WTC11 (cell line): ENCODE data around the gene HIPK2. TPM values are rescaled to one million over a fixed set of nuclear protein-coding genes. Genes with fewer than 3 reads are reported as not detected.
A peak's percentile ranks its signal among the peaks of the same experiment; 100 is the strongest.

ENCODE experiments used
- ATAC-seq: fragments of 200-7000 bp; cut with Tn5 transposase; 2 replicates; pipeline ENCODE4 v1.10.0; 2021; ENCODE audit warnings: mild to moderate bottlenecking, moderate library complexity
- CTCF ChIA-PET: fragments of 300-600 bp; sonication (Branson Sonifier 250); formaldehyde crosslinking; loops from one replicate; lab custom pipeline; 2021; ENCODE audit warnings: antibody characterized with exemption; lab: Charles Lee
- POLR2A ChIA-PET: fragments of 350-600 bp; sonication (Branson Sonifier 250); formaldehyde crosslinking; loops from one replicate; lab custom pipeline; 2021; ENCODE audit warnings: antibody characterized with exemption; lab: Charles Lee
- DNase-seq: peaks from one replicate; pipeline ENCODE4 v3.0.0; 2021; ENCODE audit warnings: low spot score
- H3K27ac Mint-ChIP-seq: 2 replicates; pipeline ENCODE4 v1.8.0; 2021; ENCODE audit warnings: mixed read lengths
- H3K27me3 Mint-ChIP-seq: 2 replicates; pipeline ENCODE4 v1.8.0; 2021; ENCODE audit warnings: low read depth, mild to moderate bottlenecking, moderate library complexity, mixed read lengths
- H3K36me3 Mint-ChIP-seq: 2 replicates; pipeline ENCODE4 v1.8.0; 2021; ENCODE audit warnings: mixed read lengths
- H3K4me1 Mint-ChIP-seq: 2 replicates; pipeline ENCODE4 v1.8.0; 2022; ENCODE audit warnings: mixed read lengths
- H3K4me3 Mint-ChIP-seq: 2 replicates; pipeline ENCODE4 v1.8.0; 2021; ENCODE audit warnings: mild to moderate bottlenecking, moderate library complexity, mixed read lengths
- H3K9me3 Mint-ChIP-seq: 2 replicates; pipeline ENCODE4 v1.8.0; 2021; ENCODE audit warnings: mixed read lengths
- FOXJ3 ChIP-seq: sonication (generic); formaldehyde crosslinking; IDR thresholded peaks from 2 replicates; pipeline ENCODE4 v1.9.0; 2021; ENCODE audit warnings: missing genetic modification reagents, mild to moderate bottlenecking, borderline replicate concordance
- FOXK1 ChIP-seq: sonication (generic); formaldehyde crosslinking; IDR thresholded peaks from 2 replicates; pipeline ENCODE4 v1.8.0; 2022; ENCODE audit warnings: mild to moderate bottlenecking, moderate library complexity, missing genetic modification reagents
- GABPB1 ChIP-seq: sonication (generic); formaldehyde crosslinking; IDR thresholded peaks from 2 replicates; pipeline ENCODE4 v1.8.1; 2023; ENCODE audit warnings: mild to moderate bottlenecking, missing genetic modification reagents
- IRF2 ChIP-seq: sonication (generic); formaldehyde crosslinking; IDR thresholded peaks from 2 replicates; pipeline ENCODE4 v1.8.0; 2022; ENCODE audit warnings: low read depth, missing genetic modification reagents, borderline replicate concordance
- MXD4 ChIP-seq: fragments of 250-450 bp; sonication (Bioruptor Pico); IDR thresholded peaks from 2 replicates; pipeline ENCODE4 v1.8.0; 2021; ENCODE audit warnings: mild to moderate bottlenecking, moderate library complexity, borderline replicate concordance
- NFATC4 ChIP-seq: fragments of 250-450 bp; sonication (Bioruptor Pico); IDR thresholded peaks from 2 replicates; pipeline ENCODE4 v1.9.0; 2021; ENCODE audit warnings: mild to moderate bottlenecking
- NFE2L1 ChIP-seq: sonication (generic); formaldehyde crosslinking; IDR thresholded peaks from 2 replicates; pipeline ENCODE4 v1.8.1; 2023; ENCODE audit warnings: missing genetic modification reagents
- NFYB ChIP-seq: sonication (generic); formaldehyde crosslinking; conservative IDR thresholded peaks from 2 replicates; pipeline ENCODE4 v1.8.0; 2022; ENCODE audit warnings: low read depth, missing genetic modification reagents
- NR2C2 ChIP-seq: sonication (generic); formaldehyde crosslinking; IDR thresholded peaks from 2 replicates; pipeline ENCODE4 v1.8.0; 2022; ENCODE audit warnings: mild to moderate bottlenecking, missing genetic modification reagents
- NR3C1 ChIP-seq: sonication (generic); formaldehyde crosslinking; conservative IDR thresholded peaks from 2 replicates; pipeline ENCODE4 v1.8.1; 2023; ENCODE audit warnings: low read depth, mild to moderate bottlenecking, missing genetic modification reagents
- SOX15 ChIP-seq: fragments of 250-450 bp; sonication (Bioruptor Pico); IDR thresholded peaks from 2 replicates; pipeline ENCODE4 v1.9.0; 2021; ENCODE audit warnings: mild to moderate bottlenecking
- TP53 ChIP-seq: sonication (generic); formaldehyde crosslinking; IDR thresholded peaks from 2 replicates; pipeline ENCODE4 v1.8.1; 2023; ENCODE audit warnings: mild to moderate bottlenecking, missing genetic modification reagents
- ZNF121 ChIP-seq: sonication (generic); formaldehyde crosslinking; IDR thresholded peaks from 2 replicates; pipeline ENCODE4 v1.8.0; 2023; ENCODE audit warnings: missing genetic modification reagents
- ZNF219 ChIP-seq: sonication (generic); formaldehyde crosslinking; IDR thresholded peaks from 2 replicates; pipeline ENCODE4 v1.8.0; 2023; ENCODE audit warnings: missing genetic modification reagents, mild to moderate bottlenecking, borderline replicate concordance
- ZNF263 ChIP-seq: sonication (generic); formaldehyde crosslinking; IDR thresholded peaks from 2 replicates; pipeline ENCODE4 v1.8.1; 2022; ENCODE audit warnings: low read depth, mild to moderate bottlenecking, moderate library complexity, missing genetic modification reagents
- ZNF317 ChIP-seq: sonication (generic); formaldehyde crosslinking; IDR thresholded peaks from 2 replicates; pipeline ENCODE4 v1.8.1; 2023; ENCODE audit warnings: low read depth, mild to moderate bottlenecking, moderate library complexity, missing genetic modification reagents, borderline replicate concordance
- total RNA-seq: library from RNA; stranded (reverse); gene quantifications from 3 replicates; pipeline ENCODE4 v1.2.3, GENCODE V29; 2021
- TF ChIP-seq, protein P1 (sequence below): sonication (generic); formaldehyde crosslinking; IDR thresholded peaks from 2 replicates; pipeline ENCODE4 v1.8.1; 2023; ENCODE audit warnings: mild to moderate bottlenecking, missing genetic modification reagents, moderate library complexity
- TF ChIP-seq, protein P2 (sequence below): sonication (generic); formaldehyde crosslinking; IDR thresholded peaks from 2 replicates; pipeline ENCODE4 v1.8.1; 2023; ENCODE audit warnings: mild to moderate bottlenecking, moderate library complexity, missing genetic modification reagents
- TF ChIP-seq, protein P3 (sequence below): sonication (generic); formaldehyde crosslinking; IDR thresholded peaks from 2 replicates; pipeline ENCODE4 v1.8.1; 2022; ENCODE audit warnings: mild to moderate bottlenecking, moderate library complexity, missing genetic modification reagents
- TF ChIP-seq, protein P4 (sequence below): sonication (generic); formaldehyde crosslinking; conservative IDR thresholded peaks from 2 replicates; pipeline ENCODE4 v1.8.1; 2023; ENCODE audit warnings: mild to moderate bottlenecking, low read depth, missing genetic modification reagents, moderate library complexity
- TF ChIP-seq, protein P5 (sequence below): sonication (generic); formaldehyde crosslinking; IDR thresholded peaks from 2 replicates; pipeline ENCODE4 v1.8.1; 2022; ENCODE audit warnings: low read depth, missing genetic modification reagents, borderline replicate concordance
- TF ChIP-seq, protein P6 (sequence below): sonication (generic); formaldehyde crosslinking; IDR thresholded peaks from 2 replicates; pipeline ENCODE4 v1.8.1; 2022; ENCODE audit warnings: mild to moderate bottlenecking, missing genetic modification reagents, moderate library complexity, borderline replicate concordance

Gene HIPK2
- total RNA-seq, 1 experiment from 2014 or later, result 25.3 TPM

DNA sequence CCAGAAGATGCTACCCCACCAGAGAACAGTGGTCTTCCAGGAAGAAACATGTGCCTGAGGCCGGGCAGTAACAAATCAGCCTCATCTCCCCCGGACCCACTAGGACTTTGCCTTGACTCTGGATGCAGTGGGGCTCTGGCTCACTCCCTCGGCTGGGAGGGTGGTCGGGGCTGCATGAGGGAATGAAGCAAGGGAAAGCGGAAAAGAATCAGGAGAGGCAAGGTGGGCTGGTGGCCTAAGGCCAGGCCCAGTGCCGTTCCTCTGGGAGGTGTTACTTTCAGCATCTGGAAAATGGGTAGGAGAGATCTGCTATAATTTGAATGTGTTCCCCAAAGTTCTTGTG, 202.5 kb downstream of the HIPK2 start:
- POLR2A ChIA-PET, result no interaction called here
- Mint-ChIP-seq H3K9me3 (no peaks in the 10 kb centered on the region), H3K27ac (peak overlapping the region; percentile 51; the same call in 1 of the 2 replicates), H3K27me3 (no peaks in the 10 kb centered on the region), H3K4me1 (0 out of 2 replicates have a peak, but pooled peaks cover 4% of the 10 kb centered on the region), H3K4me3 (no peak overlapping the region)
- no peak for DNase-seq
- CTCF ChIA-PET, result no interaction called here
- TF ChIP-seq, protein P1, sequence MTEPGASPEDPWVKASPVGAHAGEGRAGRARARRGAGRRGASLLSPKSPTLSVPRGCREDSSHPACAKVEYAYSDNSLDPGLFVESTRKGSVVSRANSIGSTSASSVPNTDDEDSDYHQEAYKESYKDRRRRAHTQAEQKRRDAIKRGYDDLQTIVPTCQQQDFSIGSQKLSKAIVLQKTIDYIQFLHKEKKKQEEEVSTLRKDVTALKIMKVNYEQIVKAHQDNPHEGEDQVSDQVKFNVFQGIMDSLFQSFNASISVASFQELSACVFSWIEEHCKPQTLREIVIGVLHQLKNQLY (CRISPR knock-in tag), result no peak
- TF ChIP-seq FOXJ3 (CRISPR knock-in tag) (no peak), NFE2L1 (CRISPR knock-in tag) (no peak), NFYB (CRISPR knock-in tag) (no peak)
- TF ChIP-seq, protein P2, sequence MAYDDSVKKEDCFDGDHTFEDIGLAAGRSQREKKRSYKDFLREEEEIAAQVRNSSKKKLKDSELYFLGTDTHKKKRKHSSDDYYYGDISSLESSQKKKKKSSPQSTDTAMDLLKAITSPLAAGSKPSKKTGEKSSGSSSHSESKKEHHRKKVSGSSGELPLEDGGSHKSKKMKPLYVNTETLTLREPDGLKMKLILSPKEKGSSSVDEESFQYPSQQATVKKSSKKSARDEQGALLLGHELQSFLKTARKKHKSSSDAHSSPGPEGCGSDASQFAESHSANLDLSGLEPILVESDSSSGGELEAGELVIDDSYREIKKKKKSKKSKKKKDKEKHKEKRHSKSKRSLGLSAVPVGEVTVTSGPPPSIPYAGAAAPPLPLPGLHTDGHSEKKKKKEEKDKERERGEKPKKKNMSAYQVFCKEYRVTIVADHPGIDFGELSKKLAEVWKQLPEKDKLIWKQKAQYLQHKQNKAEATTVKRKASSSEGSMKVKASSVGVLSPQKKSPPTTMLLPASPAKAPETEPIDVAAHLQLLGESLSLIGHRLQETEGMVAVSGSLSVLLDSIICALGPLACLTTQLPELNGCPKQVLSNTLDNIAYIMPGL (CRISPR knock-in tag), result no peak
- TF ChIP-seq, all 79 proteins: peak for 0
- no peak for ATAC-seq
- H3K36me3 Mint-ChIP-seq, result no peaks in the 10 kb centered on the region

DNA sequence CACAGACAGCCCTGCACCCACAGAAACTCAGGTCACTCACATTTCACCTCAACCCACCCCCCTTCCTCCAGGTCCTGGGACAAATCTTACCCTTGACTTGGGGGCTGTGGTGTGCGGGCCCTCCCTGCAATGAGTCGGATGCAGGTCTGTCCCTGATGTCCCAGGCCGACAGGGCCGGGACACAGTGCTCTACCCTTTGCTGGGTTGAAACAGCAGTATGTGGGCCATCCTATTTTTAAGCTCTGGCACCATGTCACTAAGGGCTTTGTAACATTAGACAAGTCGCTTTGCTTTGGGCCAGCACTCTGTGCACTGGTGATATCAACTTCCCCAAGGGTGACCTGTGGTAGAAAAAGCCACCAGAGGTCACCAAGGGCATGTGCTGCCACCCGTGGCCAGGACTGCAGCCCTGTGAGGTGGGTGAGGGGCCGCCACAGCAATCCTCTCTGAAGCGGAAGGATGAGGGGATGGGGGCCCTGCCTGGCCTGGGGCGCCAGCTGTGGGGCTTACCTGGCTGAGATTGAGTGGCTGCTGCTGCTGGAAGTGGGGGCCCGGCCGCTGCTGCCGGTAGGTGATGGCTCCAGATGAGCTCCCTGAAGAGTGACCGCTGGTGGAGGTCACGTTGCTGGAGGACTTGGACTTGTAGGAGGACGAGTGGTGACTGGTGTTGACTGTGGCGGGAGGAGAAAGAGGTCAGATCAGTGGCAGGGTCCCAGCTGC, 203.0 kb downstream of the HIPK2 start:
- CTCF ChIA-PET, result interaction anchor here (1.1 kb wide), 1 partner anchor 72 kb away, joined by 3 read pairs; no protein-coding TSS in a partner anchor
- Mint-ChIP-seq H3K27me3 (no peaks in the 10 kb centered on the region), H3K27ac (no peak overlapping the region), H3K4me3 (no peak overlapping the region), H3K36me3 (no peaks in the 10 kb centered on the region)
- no peak for ATAC-seq
- POLR2A ChIA-PET, result no interaction called here
- DNase-seq, result no peak
- TF ChIP-seq ZNF263 (CRISPR knock-in tag), result no peak
- TF ChIP-seq, all 79 proteins: peak for 0
- Mint-ChIP-seq H3K9me3 (no peaks in the 10 kb centered on the region), H3K4me1 (0 out of 2 replicates have a peak, but pooled peaks cover 4% of the 10 kb centered on the region)

DNA sequence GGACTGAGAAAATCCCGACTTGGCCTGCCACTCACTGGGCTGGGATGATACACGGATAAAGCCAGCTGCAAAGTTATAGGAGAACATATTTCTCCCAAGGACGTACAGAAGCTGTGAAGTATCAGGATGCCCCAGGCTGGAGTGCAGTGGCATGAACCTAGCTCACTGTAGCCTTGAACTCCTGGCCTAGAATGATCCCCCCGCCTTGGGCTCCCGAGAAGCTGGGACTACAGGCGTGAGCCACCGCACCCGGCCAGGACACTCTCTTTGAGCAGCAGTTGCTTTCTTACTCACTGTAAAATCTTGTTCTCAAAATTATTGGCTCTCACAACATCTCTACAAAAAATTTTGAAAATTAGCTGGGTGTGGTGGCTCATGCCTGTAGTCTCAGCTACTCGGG, 203.9 kb downstream of the HIPK2 start:
- no peaks in the 10 kb centered on the region for H3K9me3 Mint-ChIP-seq
- ChIA-PET CTCF (interaction anchor here (0.6 to 1.1 kb wide), 2 partner anchors 15 to 73 kb away, joined by 3 read pairs; no protein-coding TSS in a partner anchor), POLR2A (no interaction called here)
- no peak for ATAC-seq
- 0 out of 2 replicates have a peak, but pooled peaks cover 4% of the 10 kb centered on the region for H3K4me1 Mint-ChIP-seq
- H3K36me3 Mint-ChIP-seq, result no peaks in the 10 kb centered on the region
- H3K27ac Mint-ChIP-seq, result no peak overlapping the region
- TF ChIP-seq MXD4 (CRISPR knock-in tag) (no peak), IRF2 (CRISPR knock-in tag) (no peak), GABPB1 (CRISPR knock-in tag) (no peak), ZNF121 (no peak), FOXK1 (CRISPR knock-in tag) (no peak), ZNF219 (CRISPR knock-in tag) (no peak), NR2C2 (CRISPR knock-in tag) (no peak), NFATC4 (CRISPR knock-in tag) (no peak), NR3C1 (CRISPR knock-in tag) (no peak), TP53 (no peak), ZNF317 (CRISPR knock-in tag) (no peak), SOX15 (no peak)
- TF ChIP-seq, protein P3, sequence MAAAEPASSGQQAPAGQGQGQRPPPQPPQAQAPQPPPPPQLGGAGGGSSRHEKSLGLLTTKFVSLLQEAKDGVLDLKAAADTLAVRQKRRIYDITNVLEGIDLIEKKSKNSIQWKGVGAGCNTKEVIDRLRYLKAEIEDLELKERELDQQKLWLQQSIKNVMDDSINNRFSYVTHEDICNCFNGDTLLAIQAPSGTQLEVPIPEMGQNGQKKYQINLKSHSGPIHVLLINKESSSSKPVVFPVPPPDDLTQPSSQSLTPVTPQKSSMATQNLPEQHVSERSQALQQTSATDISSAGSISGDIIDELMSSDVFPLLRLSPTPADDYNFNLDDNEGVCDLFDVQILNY (CRISPR knock-in tag), result no peak
- TF ChIP-seq, protein P4, sequence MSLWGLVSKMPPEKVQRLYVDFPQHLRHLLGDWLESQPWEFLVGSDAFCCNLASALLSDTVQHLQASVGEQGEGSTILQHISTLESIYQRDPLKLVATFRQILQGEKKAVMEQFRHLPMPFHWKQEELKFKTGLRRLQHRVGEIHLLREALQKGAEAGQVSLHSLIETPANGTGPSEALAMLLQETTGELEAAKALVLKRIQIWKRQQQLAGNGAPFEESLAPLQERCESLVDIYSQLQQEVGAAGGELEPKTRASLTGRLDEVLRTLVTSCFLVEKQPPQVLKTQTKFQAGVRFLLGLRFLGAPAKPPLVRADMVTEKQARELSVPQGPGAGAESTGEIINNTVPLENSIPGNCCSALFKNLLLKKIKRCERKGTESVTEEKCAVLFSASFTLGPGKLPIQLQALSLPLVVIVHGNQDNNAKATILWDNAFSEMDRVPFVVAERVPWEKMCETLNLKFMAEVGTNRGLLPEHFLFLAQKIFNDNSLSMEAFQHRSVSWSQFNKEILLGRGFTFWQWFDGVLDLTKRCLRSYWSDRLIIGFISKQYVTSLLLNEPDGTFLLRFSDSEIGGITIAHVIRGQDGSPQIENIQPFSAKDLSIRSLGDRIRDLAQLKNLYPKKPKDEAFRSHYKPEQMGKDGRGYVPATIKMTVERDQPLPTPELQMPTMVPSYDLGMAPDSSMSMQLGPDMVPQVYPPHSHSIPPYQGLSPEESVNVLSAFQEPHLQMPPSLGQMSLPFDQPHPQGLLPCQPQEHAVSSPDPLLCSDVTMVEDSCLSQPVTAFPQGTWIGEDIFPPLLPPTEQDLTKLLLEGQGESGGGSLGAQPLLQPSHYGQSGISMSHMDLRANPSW (CRISPR knock-in tag), result no peak
- TF ChIP-seq, protein P5, sequence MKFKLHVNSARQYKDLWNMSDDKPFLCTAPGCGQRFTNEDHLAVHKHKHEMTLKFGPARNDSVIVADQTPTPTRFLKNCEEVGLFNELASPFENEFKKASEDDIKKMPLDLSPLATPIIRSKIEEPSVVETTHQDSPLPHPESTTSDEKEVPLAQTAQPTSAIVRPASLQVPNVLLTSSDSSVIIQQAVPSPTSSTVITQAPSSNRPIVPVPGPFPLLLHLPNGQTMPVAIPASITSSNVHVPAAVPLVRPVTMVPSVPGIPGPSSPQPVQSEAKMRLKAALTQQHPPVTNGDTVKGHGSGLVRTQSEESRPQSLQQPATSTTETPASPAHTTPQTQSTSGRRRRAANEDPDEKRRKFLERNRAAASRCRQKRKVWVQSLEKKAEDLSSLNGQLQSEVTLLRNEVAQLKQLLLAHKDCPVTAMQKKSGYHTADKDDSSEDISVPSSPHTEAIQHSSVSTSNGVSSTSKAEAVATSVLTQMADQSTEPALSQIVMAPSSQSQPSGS (CRISPR knock-in tag), result no peak
- TF ChIP-seq, protein P6, sequence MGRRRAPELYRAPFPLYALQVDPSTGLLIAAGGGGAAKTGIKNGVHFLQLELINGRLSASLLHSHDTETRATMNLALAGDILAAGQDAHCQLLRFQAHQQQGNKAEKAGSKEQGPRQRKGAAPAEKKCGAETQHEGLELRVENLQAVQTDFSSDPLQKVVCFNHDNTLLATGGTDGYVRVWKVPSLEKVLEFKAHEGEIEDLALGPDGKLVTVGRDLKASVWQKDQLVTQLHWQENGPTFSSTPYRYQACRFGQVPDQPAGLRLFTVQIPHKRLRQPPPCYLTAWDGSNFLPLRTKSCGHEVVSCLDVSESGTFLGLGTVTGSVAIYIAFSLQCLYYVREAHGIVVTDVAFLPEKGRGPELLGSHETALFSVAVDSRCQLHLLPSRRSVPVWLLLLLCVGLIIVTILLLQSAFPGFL (CRISPR knock-in tag), result no peak
- no peak overlapping the region for H3K4me3 Mint-ChIP-seq
- H3K27me3 Mint-ChIP-seq, result no peaks in the 10 kb centered on the region
- no peak for DNase-seq
